Panc1 (cell line): ENCODE data around the gene KRTAP9-9. TPM values are rescaled to one million over a fixed set of nuclear protein-coding genes. Genes with fewer than 3 reads are reported as not detected.

Experiments used
- ATAC-seq: fragments of 200-7000 bp; cut with Tn5 transposase; 2 replicates; pipeline ENCODE4 v1.9.1; 2020; ENCODE audit warnings: mild to moderate bottlenecking, moderate library complexity
- BruUV-seq: library from RNA; stranded (reverse); fragments of 400-500 nt; replicated peaks from 2 replicates; lab custom pipeline; 2021; lab: Mats Ljungman, UMichigan
- CTCF ChIA-PET: fragments of 300-600 bp; sonication (Branson Sonifier 250); formaldehyde crosslinking; loops from one replicate; lab custom pipeline; 2022; ENCODE audit warnings: antibody characterized with exemption; lab: Charles Lee
- POLR2A ChIA-PET: fragments of 300-600 bp; sonication (Branson Sonifier 250); formaldehyde crosslinking; loops from one replicate; lab custom pipeline; 2022; ENCODE audit warnings: antibody characterized with exemption; lab: Charles Lee
- DNase-seq: peaks from one replicate; pipeline ENCODE4 v3.0.0-alpha.2; 2010; ENCODE audit warnings: low read depth, low spot score
- H3K27ac ChIP-seq: 2 replicates; pipeline ENCODE4 v1.5.1; 2011; ENCODE audit warnings: mild to moderate bottlenecking, low read length, inconsistent platforms
- H3K27me3 ChIP-seq: fragments of 200-500 bp; sonication (Bioruptor generic); 2 replicates; pipeline ENCODE4 v1.6.0; 2014; ENCODE audit warnings: low read length, inconsistent platforms; ENCODE audit not compliant: control insufficient read depth, insufficient read depth
- H3K36me3 ChIP-seq: fragments of 200-500 bp; sonication (Bioruptor generic); 2 replicates; pipeline ENCODE4 v1.5.1; 2014; ENCODE audit warnings: inconsistent platforms, mild to moderate bottlenecking, low read length, moderate library complexity; ENCODE audit not compliant: control insufficient read depth, insufficient read depth
- H3K4me1 ChIP-seq: 2 replicates; pipeline ENCODE4 v1.5.1; 2011; ENCODE audit warnings: inconsistent platforms, mild to moderate bottlenecking, low read length, moderate library complexity; ENCODE audit not compliant: control insufficient read depth, insufficient read depth
- H3K4me3 ChIP-seq, 2 experiments: 2 replicates each; pipeline ENCODE4 v1.5.1; 2011 to 2012; ENCODE audit warnings: low read depth in 2 of 2, low read length in 2 of 2, mild to moderate bottlenecking in 2 of 2, inconsistent platforms in 1 of 2, moderate library complexity in 1 of 2
- H3K9me3 ChIP-seq: fragments of 200-500 bp; sonication (Bioruptor generic); 2 replicates; pipeline ENCODE4 v1.5.1; 2014; ENCODE audit warnings: low read depth, mild to moderate bottlenecking, inconsistent platforms, low read length, moderate library complexity; ENCODE audit not compliant: control insufficient read depth, insufficient read depth
- CTCF ChIP-seq: fragments of 450-650 bp; IDR thresholded peaks from 2 replicates; pipeline ENCODE4 v1.5.1; 2017; ENCODE audit warnings: mild to moderate bottlenecking
- POLR2AphosphoS5 ChIP-seq: IDR thresholded peaks from 2 replicates; pipeline ENCODE4 v1.6.1; 2012; ENCODE audit warnings: mild to moderate bottlenecking, low read depth, low read length, moderate library complexity
- REST ChIP-seq, 2 experiments: IDR thresholded peaks; 2 replicates each; pipeline ENCODE4 v1.6.1; 2011 to 2012; ENCODE audit warnings: low read depth in 2 of 2, control low read depth in 1 of 2, low read length in 1 of 2, mild to moderate bottlenecking in 1 of 2, moderate library complexity in 1 of 2; ENCODE audit not compliant: insufficient read depth in 1 of 2
- SIN3A ChIP-seq: IDR thresholded peaks from 2 replicates; pipeline ENCODE4 v1.6.1; 2012; ENCODE audit warnings: low read depth, mild to moderate bottlenecking, low read length, moderate library complexity, borderline replicate concordance; ENCODE audit not compliant: insufficient read depth
- TCF7L2 ChIP-seq: IDR thresholded peaks from 2 replicates; pipeline ENCODE4 v1.6.1; 2011; ENCODE audit warnings: mild to moderate bottlenecking, low read depth, low read length, inconsistent platforms
- in situ Hi-C: cut with HindIII; loops from 2 replicates; pipeline ENCODE4 v1.10.0; 2016; ENCODE audit warnings: low sequenced_read_pairs, low pct_unique_long_range_greater_than_20kb
- intact Hi-C: fragments of 100-400 bp; cut with micrococcal nuclease; formaldehyde crosslinking; loops from one replicate; pipeline ENCODE4 v1.10.0; 2022; ENCODE audit not compliant: unreplicated experiment
- total RNA-seq: library from RNA; stranded (reverse); gene quantifications from one replicate; pipeline ENCODE4 v1.2.1, GENCODE V29; 2021; ENCODE audit not compliant: unreplicated experiment

KRTAP9-9 gene
- total RNA-seq, 1 experiment from 2014 or later, result not detected

GRCh38 chr17:41254861-41255260, 323 bp upstream of the KRTAP9-9 start:
- no peak overlapping the region for H3K4me3 ChIP-seq
- in situ Hi-C loops (no loop called here), intact Hi-C loops (no loop called here)
- no peaks in the 10 kb centered on the region for H3K36me3 ChIP-seq
- H3K27ac ChIP-seq, result no peak overlapping the region
- no peak for ATAC-seq
- H3K27me3 ChIP-seq, result peaks cover 34% of the 10 kb centered on the region
- no peak for TF ChIP-seq CTCF
- TF ChIP-seq TCF7L2, result no peak
- H3K4me1 ChIP-seq, result no peaks in the 10 kb centered on the region
- no peaks in the 10 kb centered on the region for H3K9me3 ChIP-seq
- BruUV-seq, result no TSS peak
- ChIA-PET CTCF (no interaction called here), POLR2A (no interaction called here)
- DNase-seq, result no peak

GRCh38 chr17:41256291-41256685, 1.1 kb downstream of the KRTAP9-9 start:
- in situ Hi-C loops, result no loop called here
- Histone ChIP-seq H3K27me3 (peaks cover 27% of the 10 kb centered on the region), H3K9me3 (no peaks in the 10 kb centered on the region), H3K4me3 (no peak overlapping the region), H3K27ac (no peak overlapping the region), H3K36me3 (no peaks in the 10 kb centered on the region), H3K4me1 (no peaks in the 10 kb centered on the region)
- POLR2A ChIA-PET, result no interaction called here
- BruUV-seq, result no TSS peak
- ATAC-seq, result no peak
- intact Hi-C loops, result no loop called here
- no peak for DNase-seq
- CTCF ChIA-PET, result no interaction called here
- TF ChIP-seq SIN3A (no peak), CTCF (no peak), POLR2AphosphoS5 (no peak)

- ATAC-seq (no peak), DNase-seq (no peak)
- H3K9me3 ChIP-seq, result no peaks in the 10 kb centered on the region
- H3K27me3 ChIP-seq, result peaks cover 18% of the 10 kb centered on the region
- POLR2A ChIA-PET, result no interaction called here
- intact Hi-C loops (no loop called here), in situ Hi-C loops (no loop called here)
- H3K27ac ChIP-seq, result no peak overlapping the region
- no peaks in the 10 kb centered on the region for H3K36me3 ChIP-seq
- no peak for TF ChIP-seq TCF7L2
- TF ChIP-seq SIN3A, result no peak
- no peak for TF ChIP-seq CTCF
- TF ChIP-seq REST (IDR thresholded peaks at IDR 0.05; ENCODE audit: insufficient read depth in 1 of 2, low read depth in 2 of 2, low read length in 1 of 2), result no peak
- TF ChIP-seq POLR2AphosphoS5, result no peak
- CTCF ChIA-PET, result no interaction called here
- BruUV-seq, result no TSS peak
- no peaks in the 10 kb centered on the region for H3K4me1 ChIP-seq
- H3K4me3 ChIP-seq, result no peak overlapping the region
Observed at GRCh38 chr17:41258406-41258805, 3.2 kb downstream of the KRTAP9-9 start.
